NCI-H2196 treated with DMSO at 0.1 percent for 48 hours (cell line): ENCODE results near the gene NRM.
"Not testable (repeated sequence)": the region's sequence is repeated elsewhere in the genome, so short reads cannot be mapped to it uniquely, and the experiment has no call there.

Experiments
- DNase-seq: peaks from one replicate; lab custom pipeline; 2025; ENCODE audit not compliant: unreplicated experiment; lab: John Stamatoyannopoulos, UW

Gene NRM

DNA sequence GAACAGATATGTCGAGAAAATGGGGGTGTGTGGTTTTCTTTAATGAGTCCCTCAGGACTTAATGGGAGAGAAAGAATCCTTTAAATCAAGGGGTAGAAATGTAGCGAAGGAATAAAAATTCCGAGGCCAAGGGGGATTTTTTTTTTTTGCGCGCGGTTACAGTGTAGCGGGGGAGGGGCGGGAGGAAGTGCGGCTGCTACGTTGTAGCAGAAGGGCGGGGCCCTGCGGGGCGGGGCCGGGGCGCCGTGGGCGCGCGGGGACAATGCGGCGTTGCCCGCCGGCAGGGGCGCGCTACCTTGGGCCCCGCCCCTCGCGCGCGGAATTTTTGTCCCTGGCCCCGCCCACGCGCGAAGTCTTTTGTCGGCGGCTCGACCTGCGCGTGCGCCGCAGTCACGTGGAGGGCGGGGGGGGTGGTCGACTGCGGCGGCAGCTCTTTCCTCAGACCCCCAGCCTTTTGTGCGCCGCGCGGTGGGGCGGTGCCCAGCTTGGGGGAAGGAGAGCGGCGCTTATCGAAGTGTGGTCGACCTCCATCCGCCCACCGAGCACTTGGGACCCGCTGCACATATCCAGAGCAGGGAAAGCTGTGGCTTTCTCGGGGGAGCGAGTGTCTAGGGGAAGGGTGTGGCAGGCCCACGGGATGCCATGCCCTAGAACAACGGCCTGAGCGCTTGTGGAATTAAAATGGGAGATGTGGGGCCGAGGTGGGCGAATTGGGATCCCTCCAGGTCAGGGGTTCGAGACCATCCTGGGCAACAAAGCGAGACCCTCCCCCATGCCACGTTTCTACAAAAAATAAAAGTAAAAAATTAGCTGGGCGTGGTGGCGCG is 30.6 kb upstream of the NRM start:
- peak; percentile 82 for DNase-seq

GRCh38 chr6:30720738-30721197 is 30.0 kb upstream of the NRM start:
- DNase-seq: no peak

DNA sequence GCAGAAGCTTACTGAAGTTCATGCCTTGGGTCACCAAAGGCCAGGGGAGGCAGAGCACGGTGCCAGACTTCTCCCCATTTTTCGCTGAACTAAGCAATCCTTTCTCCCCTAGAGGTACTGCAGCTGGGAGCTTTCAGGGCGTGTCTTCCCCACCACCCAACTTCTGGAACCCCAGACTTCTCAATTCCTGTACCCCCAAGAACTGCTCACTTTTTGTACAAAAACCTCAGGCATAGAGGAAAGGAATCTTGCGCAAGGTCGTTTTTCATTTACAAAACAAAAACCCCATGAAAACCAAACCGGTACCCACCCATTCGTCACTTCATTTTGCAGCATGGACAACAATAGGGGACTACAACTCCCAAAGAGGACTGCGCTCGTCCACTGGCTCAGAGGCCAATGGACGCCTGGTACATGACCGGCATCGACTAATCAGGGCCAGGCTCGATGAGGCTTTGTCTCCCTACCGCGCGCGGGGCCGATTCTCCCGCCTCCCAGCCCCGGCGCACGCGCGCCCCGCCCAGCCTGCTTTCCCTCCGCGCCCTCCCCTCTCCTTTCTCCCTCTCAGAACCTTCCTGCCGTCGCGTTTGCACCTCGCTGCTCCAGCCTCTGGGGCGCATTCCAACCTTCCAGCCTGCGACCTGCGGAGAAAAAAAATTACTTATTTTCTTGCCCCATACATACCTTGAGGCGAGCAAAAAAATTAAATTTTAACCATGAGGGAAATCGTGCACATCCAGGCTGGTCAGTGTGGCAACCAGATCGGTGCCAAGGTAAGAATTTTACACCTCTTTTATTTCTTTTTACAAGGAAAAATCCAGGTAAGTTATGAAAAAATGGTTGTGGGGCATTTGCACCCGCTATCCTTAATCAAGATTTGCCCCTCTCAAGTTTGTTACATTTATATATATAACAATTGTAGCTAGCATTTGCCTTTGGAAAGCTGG is 29.3 kb upstream of the NRM start, which contains the start of gene TUBB:
TSS of gene TUBB (plus strand) at position 562 of the 947 bp plus-strand sequence. CDS start at position 717, 155 bp downstream.
- peak; percentile 98 for DNase-seq

- no peak for DNase-seq
Measured at GRCh38 chr6:30719356-30719755, 28.6 kb upstream of the NRM start.

DNA sequence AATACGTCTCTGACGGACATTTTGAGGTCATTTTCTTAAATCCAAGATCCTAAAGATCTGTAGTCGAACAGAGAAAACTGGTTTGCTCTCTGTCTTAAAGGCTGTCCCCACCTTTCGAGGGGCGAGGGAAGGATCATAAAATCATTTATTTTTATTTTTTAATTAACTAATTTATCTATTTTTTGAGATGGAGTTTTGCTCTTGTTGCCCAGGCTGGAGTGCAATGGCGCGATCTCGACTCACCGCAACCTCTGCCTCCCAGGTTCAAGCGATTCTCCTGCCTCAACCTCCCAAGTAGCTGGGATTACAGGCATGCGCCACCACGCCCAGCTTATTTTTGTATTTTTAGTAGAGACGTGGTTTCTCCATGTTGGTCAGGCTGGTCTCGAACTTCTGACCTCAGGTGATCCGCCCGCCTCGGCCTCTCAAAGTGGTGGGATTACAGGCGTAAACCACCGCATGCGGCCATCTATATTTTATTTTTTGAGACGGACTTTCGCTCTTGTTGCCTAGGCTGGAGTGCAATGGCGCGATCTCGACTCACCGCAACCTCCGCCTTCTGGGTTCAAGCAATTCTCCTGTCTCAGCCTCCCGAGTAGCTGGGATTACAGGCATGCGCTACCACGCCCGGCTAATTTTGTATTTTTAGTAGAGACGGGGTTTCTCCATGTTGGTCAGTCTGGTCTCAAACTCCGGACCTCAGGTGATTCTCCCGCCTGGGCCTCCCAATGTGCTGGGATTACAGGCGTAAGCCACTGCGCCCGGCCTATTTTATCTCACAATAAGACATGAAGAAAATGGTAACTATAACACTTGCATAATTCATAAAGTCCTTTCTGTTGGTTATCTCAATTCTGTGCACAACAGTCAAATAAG is 27.3 kb upstream of the NRM start:
- DNase-seq: not testable (repeated sequence)

GRCh38 chr6:30717129-30717844 is 26.5 kb upstream of the NRM start, which contains the start of gene MDC1:
TSS of gene MDC1 (minus strand) at chr6:30717281. CDS start at chr6:30715175, 2,106 bp downstream.
- peak; percentile 99 for DNase-seq

GRCh38 chr6:30716879-30717128 is 26.0 kb upstream of the NRM start:
- no peak for DNase-seq

- DNase-seq: no peak
Measured at GRCh38 chr6:30714263-30714662, 23.5 kb upstream of the NRM start.

DNA sequence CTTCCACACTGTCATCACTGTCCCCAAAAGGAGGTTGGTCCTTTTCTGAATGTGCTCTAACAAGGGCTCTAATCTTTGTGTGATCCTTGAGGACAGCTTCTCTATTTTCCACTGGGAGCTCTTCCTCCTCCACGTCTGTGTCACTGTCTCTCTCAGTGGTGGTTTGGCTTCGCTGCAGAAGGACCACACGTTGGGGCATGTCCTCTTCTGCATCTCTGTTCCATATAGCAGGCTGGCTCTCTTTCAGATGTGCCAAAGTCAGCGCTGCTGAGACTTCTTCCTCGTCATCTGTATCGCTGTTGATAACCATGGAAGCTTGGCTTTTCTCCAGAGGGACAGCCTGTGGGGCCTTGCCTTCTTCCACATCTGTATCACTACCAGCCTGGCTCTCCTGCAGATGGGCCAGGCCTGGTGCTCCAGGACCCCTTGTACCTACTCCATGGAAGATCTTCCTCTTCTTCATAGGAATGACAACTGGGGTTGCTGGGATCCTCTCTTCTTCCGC is 21.7 kb upstream of the NRM start:
- no peak for DNase-seq

GRCh38 chr6:30711758-30712380 is 21.1 kb upstream of the NRM start:
- DNase-seq: no peak

- no peak for DNase-seq
Measured at GRCh38 chr6:30709101-30709868, 18.5 kb upstream of the NRM start.

DNA sequence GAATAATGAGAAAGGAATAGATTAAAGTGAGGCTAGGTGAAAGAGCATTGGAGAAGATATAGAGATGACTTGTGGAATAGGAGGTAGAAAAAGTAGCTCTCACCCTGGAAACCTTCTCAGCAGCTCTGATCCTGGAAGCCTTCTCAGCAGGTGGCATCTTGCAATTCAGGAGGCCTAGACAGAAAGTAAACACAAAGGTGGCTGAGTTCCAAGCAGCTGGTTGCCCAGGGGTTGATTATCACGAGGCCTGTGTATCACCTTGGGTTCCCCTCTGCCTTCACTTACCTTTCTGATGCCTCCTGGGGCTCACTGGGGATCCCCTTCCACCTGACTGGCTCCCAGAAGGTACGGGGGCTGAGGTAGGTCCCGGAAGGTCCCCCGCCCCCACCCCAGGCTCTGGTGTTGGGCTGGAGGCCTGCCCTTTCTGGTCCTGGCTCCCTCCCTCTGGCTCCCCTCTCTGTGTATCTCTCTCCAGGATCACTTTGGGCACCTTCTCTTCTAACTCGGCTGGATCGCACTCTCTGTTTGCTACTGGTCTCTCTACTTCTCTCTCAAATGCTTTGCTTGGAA is 16.6 kb upstream of the NRM start:
- DNase-seq: peak; percentile 78

GRCh38 chr6:30705620-30706019 is 14.8 kb upstream of the NRM start:
- DNase-seq: no peak

- no peak for DNase-seq
Measured at GRCh38 chr6:30703821-30704220, 13.0 kb upstream of the NRM start.

- DNase-seq: no peak
Measured at GRCh38 chr6:30703011-30703410, 12.2 kb upstream of the NRM start.

GRCh38 chr6:30700340-30700739 is 9.6 kb upstream of the NRM start:
- no peak for DNase-seq

DNA sequence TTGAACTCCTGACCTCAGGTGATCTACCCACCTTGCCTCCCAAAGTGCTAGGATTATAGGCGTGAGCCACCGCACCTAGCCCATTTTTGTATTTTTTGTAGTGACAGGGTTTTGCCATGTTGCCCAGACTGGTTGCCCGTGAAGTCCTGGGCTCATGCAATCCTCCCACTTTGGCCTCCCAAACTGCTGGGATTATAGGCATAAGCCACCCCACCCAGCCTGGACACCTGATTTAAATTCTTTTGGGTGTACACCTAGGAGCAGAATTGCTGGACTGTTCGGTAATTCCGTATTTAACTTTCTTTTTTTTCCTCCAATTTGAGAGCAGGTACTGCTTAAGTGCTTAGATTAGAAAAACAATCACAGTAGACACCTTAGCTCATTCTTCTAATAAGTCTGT is 5.6 kb upstream of the NRM start:
- no peak for DNase-seq

GRCh38 chr6:30691208-30691847 is 544 bp upstream of the NRM start:
- DNase-seq: no peak
